GM21723 (cell line): ENCODE results near the gene PCDHGA6.
"Not testable (repeated sequence)": the region's sequence is repeated elsewhere in the genome, so short reads cannot be mapped to it uniquely, and the experiment has no call there.

Experiments
- ATAC-seq: cut with Tn5 transposase; IDR thresholded peaks from one replicate; pipeline ENCODE4 v1.9.1; 2021; ENCODE audit warnings: mild to moderate bottlenecking, moderate library complexity; ENCODE audit not compliant: unreplicated experiment

Gene PCDHGA6

DNA sequence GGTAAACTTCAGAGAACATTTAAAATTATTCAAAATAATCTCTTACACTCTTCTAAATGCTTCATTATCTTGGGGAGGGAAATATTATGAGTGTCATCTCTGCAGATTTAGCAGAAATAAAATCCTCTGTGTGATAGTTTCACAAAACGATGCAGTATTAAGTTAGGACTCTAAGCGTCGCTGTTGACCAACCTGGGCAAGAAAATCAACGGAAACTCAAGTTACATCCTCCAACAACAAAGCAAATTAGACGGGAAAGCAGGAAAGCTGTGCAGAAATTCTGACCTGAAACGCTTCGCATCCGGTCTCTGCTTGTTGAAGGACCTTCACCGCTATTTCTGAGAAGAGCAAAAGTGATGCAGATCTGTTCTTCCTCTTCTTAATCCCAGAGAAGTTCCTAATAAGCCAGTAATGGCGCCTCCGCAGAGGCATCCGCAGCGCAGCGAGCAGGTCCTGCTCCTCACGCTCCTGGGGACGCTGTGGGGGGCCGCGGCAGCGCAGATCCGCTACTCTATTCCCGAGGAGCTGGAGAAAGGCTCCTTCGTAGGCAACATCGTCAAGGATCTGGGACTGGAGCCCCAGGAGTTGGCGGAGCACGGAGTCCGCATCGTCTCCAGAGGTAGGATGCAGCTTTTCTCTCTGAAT is at the start of gene PCDHGA6:
PCDHGA6 (plus strand) TSS at position 219 of the 645 bp plus-strand sequence; CDS start at position 412, 193 bp downstream.
- ATAC-seq = no peak

DNA sequence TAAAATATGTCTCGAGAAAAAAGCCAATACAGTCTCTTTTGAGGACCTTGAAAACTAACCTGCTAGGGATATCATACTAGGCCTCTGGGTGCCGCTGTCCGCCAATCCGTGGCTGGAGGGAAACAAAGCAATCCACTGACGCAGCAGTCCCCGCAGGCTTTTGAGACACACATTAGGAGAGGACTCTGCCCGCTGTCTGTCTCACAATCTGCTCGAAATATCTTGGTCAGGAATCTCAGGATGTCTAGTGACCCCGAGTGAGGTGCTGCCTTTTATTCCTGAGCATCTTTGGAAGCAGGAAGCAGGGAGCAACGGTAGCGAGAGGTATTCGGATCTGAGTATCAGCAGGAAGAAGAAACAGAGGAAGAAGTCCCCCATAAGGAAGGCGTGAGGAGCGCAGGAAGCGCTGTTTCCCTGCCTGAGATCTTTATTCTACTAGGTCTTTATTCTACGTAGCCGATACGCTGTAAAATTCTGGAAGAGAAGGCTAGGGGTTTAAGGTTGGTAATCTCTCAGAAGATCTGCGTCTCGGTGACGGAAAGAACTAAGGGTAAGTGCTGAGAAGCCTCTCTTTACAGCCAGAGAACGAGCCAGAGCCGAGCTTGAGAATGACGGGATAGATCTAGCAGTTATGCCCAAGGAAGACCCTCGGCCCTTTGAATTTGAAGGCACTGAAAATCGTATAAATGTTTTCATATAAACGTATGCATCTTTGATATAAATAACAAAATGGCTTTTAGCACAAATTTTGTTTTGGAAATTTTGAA is 47.4 kb upstream of the PCDHGA6 start:
- ATAC-seq = peak; percentile 64

DNA sequence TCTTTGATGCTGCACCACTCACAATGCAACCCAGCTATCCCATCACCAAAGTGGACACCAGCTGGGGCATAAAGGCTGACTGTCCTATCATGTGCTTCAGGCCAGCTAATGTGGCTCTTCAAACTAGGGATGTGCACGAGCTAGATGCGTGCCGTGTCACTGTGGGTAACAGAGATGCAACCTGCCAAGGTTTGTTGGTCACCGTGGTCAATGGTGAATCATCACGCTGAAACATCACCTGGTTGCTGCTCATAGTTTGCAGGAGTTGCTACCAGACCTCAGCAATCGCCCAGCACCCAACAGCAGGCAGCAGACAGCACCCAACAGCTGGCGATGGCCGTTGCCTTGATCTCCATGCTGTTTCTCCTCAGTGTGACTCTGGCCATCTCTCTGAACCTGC is 45.5 kb upstream of the PCDHGA6 start:
- no peak for ATAC-seq

GRCh38 chr5:141330299-141331080 is 43.2 kb upstream of the PCDHGA6 start, which contains the start of gene PCDHGA1:
Gene PCDHGA1, plus strand, starts transcription at chr5:141330514.
- no peak for ATAC-seq

DNA sequence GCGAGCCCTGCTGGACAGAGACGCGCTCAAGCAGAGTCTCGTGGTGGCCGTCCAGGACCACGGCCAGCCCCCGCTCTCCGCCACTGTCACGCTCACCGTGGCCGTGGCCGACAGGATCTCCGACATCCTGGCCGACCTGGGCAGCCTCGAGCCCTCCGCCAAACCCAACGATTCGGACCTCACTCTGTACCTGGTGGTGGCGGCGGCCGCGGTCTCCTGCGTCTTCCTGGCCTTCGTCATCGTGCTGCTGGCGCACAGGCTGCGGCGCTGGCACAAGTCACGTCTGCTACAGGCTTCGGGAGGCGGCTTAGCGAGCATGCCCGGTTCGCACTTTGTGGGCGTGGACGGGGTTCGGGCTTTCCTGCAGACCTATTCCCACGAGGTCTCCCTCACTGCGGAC is 41.1 kb upstream of the PCDHGA6 start:
- not testable (repeated sequence) for ATAC-seq

- ATAC-seq = no peak
These were observed 35.0 kb upstream of the PCDHGA6 start, which contains the start of gene PCDHGA2 for GRCh38 chr5:141338538-141339306. Gene PCDHGA2, plus strand, starts transcription at chr5:141338760.

- not testable (repeated sequence) for ATAC-seq
These were observed 32.8 kb upstream of the PCDHGA6 start for GRCh38 chr5:141340781-141341354.

GRCh38 chr5:141342773-141343172 is 30.9 kb upstream of the PCDHGA6 start:
- no peak for ATAC-seq

DNA sequence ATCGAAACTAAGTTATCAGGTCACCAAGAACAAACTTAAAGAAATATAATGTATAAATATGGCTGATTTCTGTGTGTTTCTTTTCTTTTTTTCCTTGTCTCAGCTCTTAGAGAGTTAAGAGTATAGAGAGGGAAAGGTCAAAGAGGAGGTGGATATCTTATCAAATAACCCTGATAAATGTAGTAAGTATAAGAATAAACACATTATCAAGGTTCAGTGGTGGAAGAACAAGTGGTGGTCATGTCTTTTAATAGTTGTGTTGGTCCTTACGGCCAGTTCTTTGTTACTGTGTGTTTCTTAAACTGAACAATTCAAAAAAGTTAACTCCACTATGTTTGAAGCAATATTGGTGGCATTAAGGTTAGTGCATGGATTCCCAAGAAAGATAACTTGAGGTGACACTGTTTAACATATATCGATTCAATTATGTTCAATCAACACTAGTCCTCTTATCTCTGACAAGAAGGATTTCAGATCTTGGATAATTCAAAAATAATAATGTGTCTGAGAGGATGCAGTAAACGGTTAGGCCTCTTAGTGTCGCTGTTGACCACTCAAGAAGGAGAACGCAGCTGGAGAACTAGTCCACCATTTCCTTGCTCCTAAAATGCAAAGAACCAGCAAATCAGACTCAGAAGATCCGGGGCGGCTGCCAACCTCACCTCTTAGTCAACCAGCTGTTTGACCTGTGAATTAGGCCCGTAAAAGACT is 30.3 kb upstream of the PCDHGA6 start, which contains the start of gene PCDHGA3:
PCDHGA3 (plus strand) TSS at position 588 of the 711 bp plus-strand sequence. CDS start 205 bp downstream, outside the sequence.
- ATAC-seq = no peak

- ATAC-seq = no peak
These were observed 29.7 kb upstream of the PCDHGA6 start for GRCh38 chr5:141343953-141344463.

- no peak for ATAC-seq
These were observed 28.4 kb upstream of the PCDHGA6 start for GRCh38 chr5:141345327-141345726.

- not testable (repeated sequence) for ATAC-seq
These were observed 27.7 kb upstream of the PCDHGA6 start for GRCh38 chr5:141346017-141346416.

DNA sequence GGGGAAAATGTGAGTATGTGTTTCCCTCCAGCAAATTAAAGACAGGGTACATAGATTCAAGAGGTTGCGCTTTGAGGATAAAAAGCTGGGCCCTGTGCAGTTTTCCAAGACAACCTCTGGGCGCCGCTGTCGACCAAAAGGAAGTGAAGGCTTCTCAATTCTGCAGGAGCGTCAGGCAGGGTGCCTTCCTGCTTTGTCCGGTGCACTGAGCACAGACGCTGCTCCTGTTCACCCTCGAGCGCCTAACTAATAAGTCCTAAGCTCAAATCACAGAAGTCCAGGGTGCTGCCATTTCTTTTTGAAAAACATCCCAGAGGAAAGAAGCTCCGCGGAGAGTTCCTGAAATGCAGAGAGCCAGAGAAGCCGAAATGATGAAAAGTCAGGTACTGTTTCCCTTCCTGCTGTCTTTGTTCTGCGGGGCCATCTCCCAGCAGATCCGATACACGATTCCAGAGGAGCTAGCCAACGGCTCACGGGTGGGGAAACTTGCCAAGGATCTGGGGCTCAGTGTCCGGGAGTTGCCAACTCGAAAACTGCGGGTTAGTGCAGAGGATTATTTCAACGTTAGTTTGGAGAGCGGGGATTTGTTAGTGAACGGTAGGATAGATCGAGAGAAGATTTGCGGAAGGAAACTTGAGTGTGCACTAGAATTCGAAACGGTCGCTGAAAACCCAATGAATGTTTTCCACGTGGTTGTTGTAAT is 23.6 kb upstream of the PCDHGA6 start, which contains the start of gene PCDHGB1:
PCDHGB1 (plus strand) TSS at position 183 of the 703 bp plus-strand sequence; CDS start at position 345, 162 bp downstream.
- ATAC-seq = no peak

GRCh38 chr5:141351591-141351990 is 22.1 kb upstream of the PCDHGA6 start:
- no peak for ATAC-seq

- no peak for ATAC-seq
These were observed 18.7 kb upstream of the PCDHGA6 start, which contains the start of gene PCDHGA4 for GRCh38 chr5:141354900-141355469. Gene PCDHGA4, plus strand, starts transcription at chr5:141355021. Its CDS starts 87 bp downstream, at chr5:141355108.

GRCh38 chr5:141355641-141356040 is 18.1 kb upstream of the PCDHGA6 start:
- ATAC-seq = no peak

DNA sequence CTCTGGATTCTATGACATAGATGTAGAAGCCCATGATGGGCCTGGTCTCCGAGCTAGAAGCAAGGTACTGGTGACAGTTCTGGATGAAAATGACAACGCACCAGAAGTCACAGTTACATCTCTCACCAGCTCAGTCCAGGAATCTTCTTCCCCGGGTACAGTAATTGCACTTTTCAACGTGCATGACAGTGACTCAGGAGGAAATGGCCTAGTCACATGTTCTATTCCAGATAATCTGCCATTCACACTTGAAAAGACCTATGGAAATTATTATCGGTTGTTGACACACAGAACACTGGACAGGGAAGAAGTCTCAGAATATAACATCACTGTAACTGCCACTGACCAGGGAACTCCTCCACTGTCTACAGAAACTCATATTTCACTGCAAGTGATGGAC is 17.6 kb upstream of the PCDHGA6 start:
- no peak for ATAC-seq

DNA sequence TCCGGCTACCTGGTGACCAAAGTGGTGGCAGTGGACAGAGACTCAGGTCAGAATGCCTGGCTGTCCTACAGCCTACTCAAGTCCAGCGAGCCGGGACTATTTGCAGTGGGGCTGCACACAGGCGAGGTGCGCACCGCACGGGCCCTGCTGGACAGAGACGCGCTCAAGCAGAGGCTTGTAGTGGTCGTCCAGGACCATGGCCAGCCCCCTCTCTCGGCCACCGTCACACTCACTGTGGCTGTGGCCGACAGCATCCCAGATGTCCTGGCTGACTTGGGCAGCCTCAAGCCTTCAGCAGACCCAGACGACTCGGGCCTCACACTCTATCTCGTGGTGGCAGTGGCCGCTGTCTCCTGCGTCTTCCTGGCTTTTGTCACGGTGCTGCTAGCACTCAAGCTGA is 16.7 kb upstream of the PCDHGA6 start:
- ATAC-seq = no peak
